Limb (tissue), 2 donors: ENCODE data around the gene DNAJC17.

Source experiments
- DNase-seq, 2 donors: peaks; one replicate each; pipeline ENCODE4 v3.0.0-alpha.2; 2016; ENCODE audit errors: extremely low spot score in 2 of 2

Gene DNAJC17

DNA sequence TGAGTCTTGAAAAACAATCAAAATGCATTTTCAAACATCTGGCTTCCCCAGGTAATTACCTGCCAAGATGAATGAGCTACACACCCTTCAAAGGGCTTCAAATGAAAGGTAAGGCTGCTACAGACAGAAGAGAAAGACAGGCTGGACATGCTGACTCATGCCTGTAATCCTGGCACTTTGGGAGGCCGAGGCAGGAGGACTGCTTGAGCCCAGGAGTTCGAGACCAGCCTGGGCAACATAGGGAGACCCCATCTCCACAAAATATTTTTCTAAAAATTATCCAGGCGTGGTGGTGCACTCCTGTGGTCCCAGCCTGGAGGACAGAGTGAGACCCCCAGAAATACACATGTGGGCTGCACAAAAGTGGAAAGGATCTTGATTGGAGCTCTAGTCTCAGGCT, 14.9 kb downstream of the DNAJC17 start:
- DNase-seq: no peak

DNA sequence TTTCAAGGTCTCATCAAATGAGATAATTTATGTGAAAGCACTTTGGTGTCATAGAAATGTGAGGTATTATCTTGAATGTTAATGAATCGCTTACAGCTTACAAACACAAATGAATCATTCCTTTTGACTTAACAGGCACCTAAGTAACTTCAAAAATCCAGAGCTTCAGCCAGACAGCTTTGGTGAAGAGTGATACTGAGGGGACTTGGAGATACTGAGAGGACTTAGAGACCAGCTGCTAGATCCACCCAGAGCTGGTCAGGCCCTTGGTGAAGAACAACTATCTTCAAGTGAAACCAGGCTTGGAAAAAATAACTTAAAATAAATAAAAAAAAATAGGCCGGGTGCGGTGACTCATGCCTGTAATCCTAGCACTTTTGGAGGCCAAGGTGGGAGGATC, 16.6 kb downstream of the DNAJC17 start:
- DNase-seq: no peak

DNA sequence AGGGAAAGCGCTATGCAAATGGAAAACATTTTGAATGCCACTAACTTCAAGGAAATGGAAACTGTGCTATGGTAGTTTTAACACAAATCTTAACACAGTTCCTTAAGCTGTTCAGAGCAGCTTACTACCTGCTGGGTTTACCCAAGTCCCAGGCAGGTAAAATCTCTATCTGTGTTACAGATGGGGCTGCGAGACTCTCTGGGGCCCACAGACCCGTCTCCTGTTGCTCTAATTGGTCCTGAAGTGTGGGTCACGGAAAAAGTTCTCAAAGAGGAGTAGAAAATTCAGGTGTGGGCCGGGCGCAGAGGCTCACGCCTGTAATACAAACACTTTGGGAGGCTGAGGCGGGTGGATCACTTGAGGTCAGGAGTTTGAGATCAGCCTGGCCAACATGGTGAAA, 17.3 kb downstream of the DNAJC17 start:
- DNase-seq: no peak

DNA sequence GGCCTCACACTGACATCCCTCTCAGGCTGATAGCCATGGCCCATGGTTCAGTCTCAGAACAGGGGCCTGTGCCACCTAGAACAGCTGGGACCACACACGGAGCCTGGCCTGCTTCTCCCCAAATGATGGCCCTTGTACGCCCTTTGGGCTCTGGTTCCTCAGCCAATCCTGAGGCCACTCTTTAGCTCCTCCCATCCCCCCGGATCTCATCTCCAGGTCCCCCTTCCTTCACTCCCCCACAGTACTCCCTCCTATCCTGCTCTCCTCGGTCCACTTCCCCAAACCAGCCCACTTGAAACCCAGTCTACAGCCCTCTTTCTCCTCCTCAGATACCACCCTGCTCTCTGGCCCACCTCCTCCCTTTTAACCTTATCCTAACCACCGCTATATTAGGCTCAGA, 18.2 kb downstream of the DNAJC17 start:
- DNase-seq: no peak

DNA sequence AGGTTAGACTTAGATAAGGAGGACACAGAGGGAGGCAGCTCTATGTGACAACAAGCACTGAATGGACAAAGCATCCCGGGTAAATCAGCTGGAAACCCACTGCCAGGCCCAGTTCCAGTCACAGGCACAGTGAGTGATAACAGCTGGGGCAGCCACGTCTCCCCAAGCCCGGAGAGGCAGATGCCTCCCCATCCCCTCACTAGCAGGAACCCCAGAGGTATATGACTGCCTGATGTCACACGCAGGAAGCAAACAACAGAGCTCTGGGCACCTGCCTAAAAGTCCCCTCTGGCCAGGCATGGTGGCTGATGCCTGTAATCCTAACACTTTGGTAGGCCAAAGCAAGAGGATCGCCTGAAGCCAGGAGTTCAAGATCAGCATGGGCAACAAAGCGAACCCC, 19.3 kb downstream of the DNAJC17 start:
- DNase-seq: no peak

DNA sequence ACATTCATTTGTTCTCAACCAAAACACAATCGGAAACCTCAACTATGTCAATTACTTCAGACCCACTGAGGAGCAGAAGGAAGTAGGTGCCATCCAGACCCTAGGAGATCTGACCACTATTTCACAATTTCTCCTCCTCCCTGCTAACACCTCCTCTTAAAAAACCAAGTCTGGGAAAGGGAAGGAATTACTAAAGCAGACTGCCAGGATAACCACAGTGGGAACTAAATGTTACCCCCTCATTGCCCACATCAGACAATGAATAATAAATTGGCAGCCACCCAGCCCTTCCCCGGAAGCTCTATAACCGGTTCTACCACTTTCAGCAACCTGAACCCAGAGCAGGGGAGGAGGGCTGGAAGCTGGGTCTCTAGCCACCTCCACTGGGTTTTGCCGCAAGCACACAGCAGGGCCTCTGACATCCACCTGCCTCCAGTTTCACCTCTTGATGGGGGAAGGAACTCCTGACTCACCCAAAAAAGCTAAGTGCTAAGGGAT, 19.9 kb downstream of the DNAJC17 start:
- DNase-seq: no peak

DNA sequence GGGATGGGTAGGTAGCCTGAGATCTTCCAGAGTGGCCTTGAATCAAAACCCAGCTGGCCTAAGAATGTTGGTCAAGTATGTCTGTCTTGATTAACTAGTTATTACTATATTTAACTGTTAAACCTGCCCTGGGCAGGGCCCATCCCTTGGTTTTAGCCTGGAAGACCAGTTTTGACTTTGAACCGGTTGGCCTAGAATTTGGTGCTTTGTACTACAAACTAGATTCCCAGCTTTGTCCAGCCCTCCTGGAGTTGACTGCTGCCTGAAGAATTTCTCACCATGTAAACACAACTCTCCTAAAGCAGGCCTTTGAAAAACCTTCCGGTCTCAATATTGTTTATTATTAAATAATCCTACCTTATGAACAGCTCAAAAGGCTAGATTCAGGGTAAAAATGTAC, 21.5 kb downstream of the DNAJC17 start:
- no peak for DNase-seq

DNA sequence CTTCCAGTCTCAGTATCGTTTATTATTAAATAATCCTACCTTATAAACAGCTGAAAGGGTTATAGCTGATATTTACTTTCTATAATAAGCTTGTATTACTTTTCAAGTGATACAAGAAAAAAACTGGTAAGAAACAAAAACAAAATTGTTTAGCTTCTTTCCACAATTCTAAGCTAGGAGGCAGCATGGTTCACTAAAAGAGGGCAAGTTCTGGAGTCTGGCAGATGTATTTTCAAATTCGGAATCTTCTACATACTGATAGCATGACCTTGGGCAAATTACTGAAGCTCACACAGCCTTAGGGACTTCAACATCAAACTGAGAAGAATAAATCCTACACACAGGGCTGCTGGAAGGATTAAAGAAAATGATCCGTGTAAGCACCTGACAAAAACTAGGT, 22.1 kb downstream of the DNAJC17 start:
- no peak for DNase-seq

DNA sequence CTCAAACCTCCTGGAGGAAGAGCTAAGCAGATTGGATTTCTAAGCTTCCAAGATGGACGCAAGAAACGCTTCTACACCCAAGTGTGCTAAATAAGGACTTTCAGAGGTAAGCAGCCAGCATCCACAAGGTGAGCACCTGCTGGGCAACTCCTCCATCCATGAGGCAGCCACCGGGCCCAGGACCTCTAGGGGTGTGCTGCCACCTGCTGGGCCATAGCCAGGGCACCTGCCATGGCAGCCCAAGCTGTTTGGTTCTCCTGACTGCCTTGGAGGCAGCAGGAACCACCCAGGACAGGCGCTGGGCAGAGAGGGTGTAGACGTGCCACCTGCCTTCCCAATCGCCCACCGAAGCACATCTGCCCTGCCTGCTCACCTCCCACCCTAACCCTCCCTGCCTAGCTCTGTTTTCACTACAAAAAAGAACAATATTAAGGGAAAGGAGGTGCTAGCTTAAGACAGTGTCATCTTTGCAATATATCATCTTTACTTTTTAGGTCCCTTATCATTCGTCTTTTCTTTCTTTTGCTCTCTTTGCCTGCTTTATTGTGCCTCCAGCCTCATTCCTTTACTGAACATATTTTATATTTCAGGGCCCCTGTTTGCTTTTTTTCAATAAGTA, 24.6 kb downstream of the DNAJC17 start:
- peak in 1 of 2 donors; percentile 63 for DNase-seq

DNA sequence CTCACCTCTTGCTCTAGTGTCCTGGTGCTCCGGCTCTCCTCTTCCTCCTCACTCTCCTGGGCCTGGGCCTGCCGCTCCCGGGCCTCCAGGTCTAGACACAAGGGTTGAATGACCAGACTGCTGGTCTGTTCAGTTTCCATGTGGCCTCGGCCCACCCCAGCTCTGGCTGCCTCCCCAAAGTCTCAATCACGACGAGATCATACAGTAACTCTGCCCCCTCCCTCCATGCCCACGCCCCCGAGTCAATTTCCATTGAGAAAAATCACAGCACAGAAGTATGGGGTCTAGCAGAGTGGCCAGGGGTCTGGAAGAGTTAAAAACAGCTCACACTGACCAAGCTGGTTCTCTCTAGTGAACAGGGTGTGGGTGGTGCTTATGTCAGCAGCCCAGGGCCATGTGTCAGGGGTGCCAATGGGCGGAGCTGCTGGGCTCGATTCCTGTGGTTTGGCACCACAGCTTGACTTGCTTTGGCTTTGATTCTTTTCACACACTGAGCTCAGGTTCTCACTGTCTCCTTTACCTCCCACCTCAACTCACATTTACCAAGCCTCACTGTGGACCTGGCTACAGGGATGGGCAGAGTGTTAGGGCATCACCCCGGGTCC, 30.6 kb downstream of the DNAJC17 start:
- DNase-seq: no peak

DNA sequence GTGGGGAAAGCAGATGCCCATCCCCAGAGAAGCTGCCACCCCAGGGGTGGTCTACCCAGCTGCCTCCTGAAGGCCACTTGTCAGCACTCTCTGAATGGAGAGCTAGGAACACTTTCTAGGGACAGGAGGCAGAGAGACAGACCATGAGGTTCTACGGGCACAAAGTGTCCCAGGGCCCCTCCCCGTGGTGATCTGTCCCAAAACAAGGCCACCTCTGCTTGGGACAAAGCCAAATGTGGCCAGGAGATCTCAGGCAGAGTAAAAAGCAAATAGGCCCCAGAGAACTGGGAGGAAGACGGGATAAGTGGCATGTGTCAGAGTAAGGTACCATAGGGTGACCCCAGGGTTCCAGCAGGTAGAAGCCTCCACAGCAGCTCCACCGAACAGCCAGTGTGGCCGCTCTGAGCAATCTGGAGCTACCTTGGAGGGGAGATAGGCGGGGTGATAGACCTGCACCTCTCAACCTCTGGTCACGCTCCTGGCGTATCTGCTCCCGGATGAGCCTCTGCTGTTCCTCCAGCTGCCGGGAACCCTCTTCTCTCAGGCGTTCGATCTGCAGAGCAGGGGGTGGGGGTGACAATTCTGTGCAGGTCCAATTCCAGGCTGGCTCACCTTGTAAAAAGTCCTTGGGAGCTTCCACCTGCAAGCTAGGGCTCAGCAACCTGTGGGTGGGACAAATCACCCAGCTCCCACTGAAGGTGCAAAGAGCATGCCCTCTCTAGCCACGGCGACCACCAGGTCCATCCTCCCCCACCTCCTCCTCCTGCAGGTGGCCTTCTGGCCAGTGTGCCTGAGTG, 31.3 kb downstream of the DNAJC17 start:
- DNase-seq: no peak

DNA sequence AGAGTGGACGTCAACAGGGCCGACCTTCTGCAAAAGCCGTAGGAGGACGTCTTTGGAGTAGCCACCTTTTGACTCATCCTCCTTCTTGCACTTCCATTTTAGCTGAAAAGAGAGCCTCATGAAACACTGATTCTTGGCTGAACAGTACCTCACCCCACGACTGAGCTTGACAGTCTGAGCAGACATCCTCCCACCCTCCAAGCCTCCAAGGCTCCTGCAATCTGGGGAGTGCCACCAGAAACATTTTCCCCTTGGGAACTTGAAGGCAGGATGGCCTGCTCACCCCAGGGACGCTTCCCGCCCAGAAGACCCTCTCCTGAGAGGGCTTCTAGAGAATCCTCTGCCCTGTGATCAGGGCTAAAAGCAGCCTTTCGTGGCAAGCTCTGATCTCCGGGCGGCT, 32.3 kb downstream of the DNAJC17 start:
- no peak for DNase-seq

DNA sequence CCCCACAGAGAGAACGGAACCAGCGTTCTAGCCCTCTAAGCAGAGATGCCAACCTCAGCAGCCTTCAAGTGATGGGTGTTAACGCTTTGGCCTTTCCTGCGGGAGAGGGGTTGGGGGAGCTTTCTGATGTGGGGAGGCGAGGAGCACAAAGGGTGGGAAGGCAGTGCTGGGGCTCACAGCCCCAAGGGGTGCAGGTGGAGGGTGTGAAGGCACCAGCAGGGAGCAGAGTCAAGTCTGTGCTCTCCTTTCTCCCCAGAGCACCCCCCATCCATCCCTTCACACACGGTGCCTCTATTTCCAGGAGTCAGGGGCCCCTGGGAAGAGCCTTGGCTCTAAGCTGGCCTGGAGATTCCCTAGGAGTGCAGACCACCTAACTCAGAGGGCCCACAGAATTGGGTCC, 33.4 kb downstream of the DNAJC17 start:
- no peak for DNase-seq

DNA sequence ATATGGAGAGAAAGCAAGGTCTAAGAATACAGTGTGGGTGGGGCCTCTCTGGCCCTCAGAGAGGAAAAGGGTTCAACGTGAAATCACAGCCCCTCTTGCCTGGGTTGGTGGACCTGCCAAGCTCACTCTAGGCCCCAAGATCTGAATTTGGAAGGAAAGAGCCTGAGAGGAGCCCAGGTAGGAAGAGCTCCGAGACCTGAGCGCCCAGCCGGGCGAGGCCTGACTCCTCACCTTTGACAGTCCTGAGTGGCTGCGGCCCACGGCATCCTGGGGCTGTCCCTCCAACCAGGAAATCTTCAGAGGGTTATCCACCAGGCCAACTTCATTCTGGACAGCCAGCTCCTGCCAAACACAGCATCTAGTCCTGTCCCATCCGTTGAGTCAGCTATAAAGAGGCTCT, 33.8 kb downstream of the DNAJC17 start:
- DNase-seq: no peak

DNA sequence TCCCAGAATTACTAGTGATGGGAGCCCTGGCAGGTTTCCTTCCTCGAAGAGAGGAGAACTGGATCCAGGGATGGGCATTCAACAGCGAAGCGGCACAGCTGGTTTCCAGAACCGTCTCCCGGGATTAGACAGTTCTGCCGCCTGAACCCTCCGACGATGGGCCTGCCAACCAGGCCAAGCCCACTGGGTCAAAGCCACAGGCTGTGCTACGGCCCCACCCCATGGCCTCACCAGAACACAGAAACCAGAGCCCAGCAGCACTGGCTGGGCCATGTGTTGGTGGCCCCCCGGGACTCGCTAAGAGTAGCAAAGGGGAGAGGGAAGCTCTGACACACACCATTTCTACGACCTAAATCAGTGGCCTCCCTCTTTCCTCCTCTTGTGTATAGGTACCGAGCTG, 35.3 kb downstream of the DNAJC17 start:
- DNase-seq: no peak

DNA sequence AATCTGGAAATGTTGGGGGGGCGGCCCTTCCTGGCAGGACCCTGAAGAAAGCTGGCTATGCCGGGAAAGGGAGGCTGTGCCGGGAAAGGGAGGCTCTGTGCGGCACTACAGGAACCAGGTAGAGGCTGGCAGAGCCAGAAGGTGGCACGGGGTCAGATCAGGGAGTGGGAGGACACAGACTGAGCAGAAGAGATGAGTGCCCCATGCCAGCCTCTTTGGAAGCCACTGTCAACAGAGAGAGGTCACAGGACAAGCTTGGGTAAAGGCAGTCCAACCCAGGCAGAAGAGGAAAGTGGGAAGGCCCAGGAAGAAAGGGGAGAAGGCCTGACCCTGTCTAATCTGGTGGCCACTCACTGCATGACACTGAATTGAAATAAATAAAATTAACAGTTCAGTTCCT, 36.0 kb downstream of the DNAJC17 start:
- no peak for DNase-seq

DNA sequence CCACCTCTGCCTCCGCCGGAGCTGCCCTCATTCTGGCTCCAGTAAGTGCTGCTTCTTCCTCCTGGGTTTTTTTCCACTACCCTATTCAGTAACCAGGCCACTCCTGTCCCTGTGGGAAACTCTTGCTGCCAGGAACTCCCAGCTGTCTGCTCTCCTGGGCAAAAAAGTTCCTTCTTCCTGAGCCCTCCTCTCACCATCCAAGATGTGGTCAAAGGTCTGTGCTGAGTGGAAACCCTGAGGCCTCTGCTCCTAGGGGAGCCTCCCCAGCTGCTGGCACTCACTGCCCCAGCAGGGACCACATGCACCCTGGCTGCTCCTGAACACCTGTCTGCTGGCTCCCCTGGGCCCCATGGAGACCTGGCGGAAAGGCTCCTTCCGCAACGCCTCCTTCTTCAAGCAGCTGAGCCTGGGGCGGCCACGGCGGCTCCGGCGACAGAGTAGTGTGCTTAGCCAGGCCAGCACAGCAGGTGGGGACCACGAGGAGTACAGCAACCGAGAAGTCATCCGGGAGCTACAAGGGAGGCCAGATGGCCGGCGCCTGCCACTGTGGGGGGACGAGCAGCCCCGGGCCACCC, 37.0 kb downstream of the DNAJC17 start:
- DNase-seq: no peak

DNA sequence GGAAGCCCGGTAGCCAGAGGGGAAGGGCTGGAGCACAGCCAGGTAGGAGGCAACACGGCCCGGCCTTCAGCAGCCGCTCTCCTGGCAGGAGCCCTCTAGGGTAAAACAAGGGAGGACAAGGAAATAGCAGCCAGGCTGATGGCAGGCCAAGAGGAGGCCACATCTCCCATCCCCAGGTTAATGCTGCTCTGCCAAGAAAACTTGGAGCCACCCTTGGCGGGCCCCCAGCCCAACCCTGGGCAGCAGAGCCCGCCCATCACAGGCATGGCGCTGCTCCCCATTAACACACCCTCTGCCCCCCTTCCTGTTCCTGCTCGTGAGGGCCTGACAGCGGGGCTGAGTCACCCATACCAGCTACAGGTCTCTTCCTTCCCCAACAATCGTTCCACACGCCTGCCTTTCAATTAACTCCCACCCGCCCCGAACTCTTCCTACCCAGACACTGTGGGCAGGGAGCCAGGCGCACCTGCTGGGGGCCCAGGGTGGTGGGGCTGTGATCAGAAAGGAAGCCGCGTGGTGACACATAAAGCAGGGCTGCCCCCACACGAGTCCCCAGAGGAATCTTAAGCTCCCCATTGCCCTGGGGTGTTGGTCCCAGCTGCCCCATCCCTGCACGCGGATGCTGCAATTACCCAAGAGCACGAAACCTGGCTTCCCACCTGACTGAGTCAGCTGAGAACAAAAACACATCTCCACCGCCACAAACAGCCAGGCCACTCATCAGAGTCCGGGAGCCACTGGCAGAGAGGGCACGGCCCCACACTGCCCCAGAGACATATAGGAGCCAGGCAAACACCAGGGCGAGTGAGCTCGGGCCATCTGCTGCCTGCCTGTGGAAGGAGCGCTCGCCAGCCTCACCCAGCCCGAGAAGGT, 37.8 kb downstream of the DNAJC17 start, which contains the start of gene C15orf62:
TSS of gene C15orf62 (plus strand) at position 707 of the 873 bp plus-strand sequence. CDS start 516 bp downstream, outside the sequence.
- DNase-seq: peak in 1 of 2 donors; percentile 64

DNA sequence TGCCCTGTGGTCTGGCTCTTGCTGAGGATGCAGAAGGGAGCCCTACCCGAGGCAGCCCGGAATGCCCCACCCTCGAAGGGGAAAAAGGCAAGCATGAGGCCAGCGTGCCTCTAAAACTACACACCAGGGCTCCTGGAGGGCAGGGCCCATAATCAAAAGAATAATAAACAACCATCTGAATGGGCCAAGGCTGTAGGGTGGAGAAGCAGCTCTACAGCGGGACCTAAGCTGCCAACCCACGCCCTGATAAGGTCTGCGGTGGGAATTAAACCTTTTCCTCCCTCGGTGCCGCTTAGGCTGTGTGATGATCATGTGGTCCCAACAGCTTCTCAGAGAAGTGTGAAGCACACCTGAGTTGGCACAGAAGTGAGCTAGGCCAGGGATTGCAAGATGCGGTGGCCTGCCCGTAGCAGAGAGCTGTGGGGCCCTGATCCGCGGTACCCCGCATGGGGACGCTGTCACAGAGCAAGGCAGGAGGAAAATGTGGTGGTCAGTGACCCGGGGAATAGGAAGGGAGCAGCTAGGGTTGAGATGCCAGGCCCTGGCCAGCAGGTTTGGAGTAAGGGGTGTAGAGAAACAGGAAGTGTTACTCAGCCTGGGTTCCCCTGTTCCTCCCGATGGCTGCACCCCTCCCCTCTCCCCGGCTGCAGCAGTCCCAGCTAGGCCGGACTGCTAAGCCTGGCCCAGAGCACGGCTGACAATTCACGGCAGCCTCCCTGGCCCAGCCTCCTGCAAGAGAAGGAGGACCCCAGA, 38.6 kb downstream of the DNAJC17 start:
- DNase-seq: no peak

DNA sequence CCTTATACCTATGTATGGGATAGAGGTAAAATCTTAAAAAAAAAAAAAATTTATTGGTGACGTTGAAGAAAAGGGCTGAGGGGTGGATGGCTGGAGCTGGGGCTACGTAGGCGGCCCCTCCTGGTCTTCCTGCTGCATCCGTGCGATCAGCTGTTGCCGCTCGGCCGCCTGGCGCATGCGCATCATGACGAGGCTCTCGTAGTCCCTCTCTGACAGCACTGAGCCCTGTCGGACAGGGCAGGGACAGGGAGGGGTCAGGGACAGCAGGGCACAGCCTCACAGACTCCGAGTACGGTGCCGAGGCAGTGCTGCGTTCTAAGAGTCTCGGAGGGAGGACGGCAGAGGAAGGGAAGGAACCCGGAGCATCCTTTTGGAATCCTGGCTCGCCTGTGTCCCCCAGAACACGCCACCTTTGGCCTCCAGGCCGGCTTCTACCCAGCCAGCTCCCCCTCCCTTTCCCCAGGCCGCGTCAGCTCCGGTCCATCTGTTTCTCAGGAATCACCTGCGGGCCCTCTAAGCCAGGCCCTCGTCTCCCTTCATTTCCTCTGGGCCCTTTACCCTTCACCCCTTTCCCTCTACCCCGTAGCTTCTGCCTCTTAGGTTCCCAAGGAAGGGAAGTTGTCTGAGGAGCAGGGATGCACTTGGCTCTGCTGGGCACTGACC, 39.3 kb downstream of the DNAJC17 start:
- no peak for DNase-seq
